ENCODE measurements around the gene PDP2.

Gene PDP2

GRCh38 chr16:66899945-66900710, 19.8 kb downstream of the PDP2 start:
- no peaks in the 10 kb centered on the region for H3K36me3 ChIP-seq (ENCODE audit: insufficient read depth, low read depth, low read length)
- no peaks in the 10 kb centered on the region for H3K27me3 ChIP-seq (ENCODE audit: insufficient read depth, low read length)
- no peak overlapping the region for H3K27ac ChIP-seq (ENCODE audit: low read length)
- H3K9me3 ChIP-seq (ENCODE audit: insufficient read depth, low read depth, low read length): no peaks in the 10 kb centered on the region
- H3K4me1 ChIP-seq (ENCODE audit: insufficient read depth, low read length): peaks cover 4% of the 10 kb centered on the region; the same call in 1 of the 2 replicates
- H3K4me3 ChIP-seq (ENCODE audit: low read length): no peak overlapping the region
- peak overlapping the region; percentile 30; the same call in 1 of the 2 replicates for H3K9ac ChIP-seq (ENCODE audit: low read depth, low read length)

- Histone ChIP-seq H3K27me3 (ENCODE audit: insufficient read depth, low read length) (no peaks in the 10 kb centered on the region), H3K9me3 (ENCODE audit: insufficient read depth, low read depth, low read length) (no peaks in the 10 kb centered on the region), H3K27ac (ENCODE audit: low read length) (no peak overlapping the region), H3K4me3 (ENCODE audit: low read length) (no peak overlapping the region), H3K36me3 (ENCODE audit: insufficient read depth, low read depth, low read length) (no peaks in the 10 kb centered on the region), H3K9ac (ENCODE audit: low read depth, low read length) (no peak overlapping the region), H3K4me1 (ENCODE audit: insufficient read depth, low read length) (peaks cover 4% of the 10 kb centered on the region; the same call in 1 of the 2 replicates)
These were observed 20.6 kb downstream of the PDP2 start for GRCh38 chr16:66900721-66901441.

GRCh38 chr16:66901626-66902025, 21.3 kb downstream of the PDP2 start:
- no peaks in the 10 kb centered on the region for H3K27me3 ChIP-seq (ENCODE audit: insufficient read depth, low read length)
- H3K9ac ChIP-seq (ENCODE audit: low read depth, low read length): no peak overlapping the region
- peaks cover 4% of the 10 kb centered on the region; the same call in 1 of the 2 replicates for H3K4me1 ChIP-seq (ENCODE audit: insufficient read depth, low read length)
- no peak overlapping the region for H3K27ac ChIP-seq (ENCODE audit: low read length)
- H3K9me3 ChIP-seq (ENCODE audit: insufficient read depth, low read depth, low read length): no peaks in the 10 kb centered on the region
- no peaks in the 10 kb centered on the region for H3K36me3 ChIP-seq (ENCODE audit: insufficient read depth, low read depth, low read length)
- H3K4me3 ChIP-seq (ENCODE audit: low read length): no peak overlapping the region

- H3K9ac ChIP-seq (ENCODE audit: low read depth, low read length): no peak overlapping the region
- H3K27me3 ChIP-seq (ENCODE audit: insufficient read depth, low read length): no peaks in the 10 kb centered on the region
- H3K36me3 ChIP-seq (ENCODE audit: insufficient read depth, low read depth, low read length): no peaks in the 10 kb centered on the region
- H3K9me3 ChIP-seq (ENCODE audit: insufficient read depth, low read depth, low read length): no peaks in the 10 kb centered on the region
- no peak overlapping the region for H3K27ac ChIP-seq (ENCODE audit: low read length)
- no peak overlapping the region for H3K4me3 ChIP-seq (ENCODE audit: low read length)
- H3K4me1 ChIP-seq (ENCODE audit: insufficient read depth, low read length): peaks cover 4% of the 10 kb centered on the region; the same call in 1 of the 2 replicates
These were observed 22.6 kb downstream of the PDP2 start for GRCh38 chr16:66902648-66903543.

GRCh38 chr16:66903544-66904427, 23.5 kb downstream of the PDP2 start:
- H3K27ac ChIP-seq (ENCODE audit: low read length): no peak overlapping the region
- H3K36me3 ChIP-seq (ENCODE audit: insufficient read depth, low read depth, low read length): no peaks in the 10 kb centered on the region
- peaks cover 4% of the 10 kb centered on the region; the same call in 1 of the 2 replicates for H3K4me1 ChIP-seq (ENCODE audit: insufficient read depth, low read length)
- H3K9ac ChIP-seq (ENCODE audit: low read depth, low read length): no peak overlapping the region
- no peak overlapping the region for H3K4me3 ChIP-seq (ENCODE audit: low read length)
- H3K9me3 ChIP-seq (ENCODE audit: insufficient read depth, low read depth, low read length): no peaks in the 10 kb centered on the region
- H3K27me3 ChIP-seq (ENCODE audit: insufficient read depth, low read length): no peaks in the 10 kb centered on the region; the same call in 1 of the 2 replicates

- Histone ChIP-seq H3K4me1 (ENCODE audit: insufficient read depth, low read length) (peaks cover 4% of the 10 kb centered on the region; the same call in 1 of the 2 replicates), H3K9me3 (ENCODE audit: insufficient read depth, low read depth, low read length) (no peaks in the 10 kb centered on the region), H3K36me3 (ENCODE audit: insufficient read depth, low read depth, low read length) (no peaks in the 10 kb centered on the region), H3K27me3 (ENCODE audit: insufficient read depth, low read length) (no peaks in the 10 kb centered on the region; the same call in 1 of the 2 replicates), H3K27ac (ENCODE audit: low read length) (no peak overlapping the region), H3K9ac (ENCODE audit: low read depth, low read length) (no peak overlapping the region), H3K4me3 (ENCODE audit: low read length) (no peak overlapping the region)
These were observed 24.1 kb downstream of the PDP2 start for GRCh38 chr16:66904428-66904845.

- no peak overlapping the region for H3K27ac ChIP-seq (ENCODE audit: low read length)
- H3K4me3 ChIP-seq (ENCODE audit: low read length): no peak overlapping the region
- peaks cover 4% of the 10 kb centered on the region; the same call in 1 of the 2 replicates for H3K4me1 ChIP-seq (ENCODE audit: insufficient read depth, low read length)
- H3K9me3 ChIP-seq (ENCODE audit: insufficient read depth, low read depth, low read length): no peaks in the 10 kb centered on the region
- no peak overlapping the region for H3K9ac ChIP-seq (ENCODE audit: low read depth, low read length)
- H3K27me3 ChIP-seq (ENCODE audit: insufficient read depth, low read length): no peaks in the 10 kb centered on the region; the same call in 1 of the 2 replicates
- no peaks in the 10 kb centered on the region for H3K36me3 ChIP-seq (ENCODE audit: insufficient read depth, low read depth, low read length)
These were observed 24.7 kb downstream of the PDP2 start for GRCh38 chr16:66904846-66905632.

GRCh38 chr16:66905633-66906539, 25.6 kb downstream of the PDP2 start:
- H3K9me3 ChIP-seq (ENCODE audit: insufficient read depth, low read depth, low read length): no peaks in the 10 kb centered on the region
- H3K4me1 ChIP-seq (ENCODE audit: insufficient read depth, low read length): no peaks in the 10 kb centered on the region
- H3K4me3 ChIP-seq (ENCODE audit: low read length): no peak overlapping the region
- no peaks in the 10 kb centered on the region; the same call in 1 of the 2 replicates for H3K27me3 ChIP-seq (ENCODE audit: insufficient read depth, low read length)
- no peak overlapping the region for H3K9ac ChIP-seq (ENCODE audit: low read depth, low read length)
- H3K27ac ChIP-seq (ENCODE audit: low read length): no peak overlapping the region
- H3K36me3 ChIP-seq (ENCODE audit: insufficient read depth, low read depth, low read length): no peaks in the 10 kb centered on the region

- no peaks in the 10 kb centered on the region for H3K36me3 ChIP-seq (ENCODE audit: insufficient read depth, low read depth, low read length)
- no peak overlapping the region for H3K9ac ChIP-seq (ENCODE audit: low read depth, low read length)
- no peak overlapping the region for H3K27ac ChIP-seq (ENCODE audit: low read length)
- H3K27me3 ChIP-seq (ENCODE audit: insufficient read depth, low read length): no peaks in the 10 kb centered on the region; the same call in 1 of the 2 replicates
- no peaks in the 10 kb centered on the region for H3K9me3 ChIP-seq (ENCODE audit: insufficient read depth, low read depth, low read length)
- H3K4me1 ChIP-seq (ENCODE audit: insufficient read depth, low read length): no peaks in the 10 kb centered on the region
- no peak overlapping the region for H3K4me3 ChIP-seq (ENCODE audit: low read length)
These were observed 26.9 kb downstream of the PDP2 start for GRCh38 chr16:66906916-66907836.
